Skeletal muscle tissue (tissue), 4 donors: ENCODE results near the gene TKTL1. TPM values are rescaled to one million over a fixed set of nuclear protein-coding genes. Genes with fewer than 3 reads are reported as not detected.

Experiments used
- H3K27ac ChIP-seq: one replicate; pipeline ENCODE4 v1.7.0; 2013; ENCODE audit warnings: mild to moderate bottlenecking, low read depth, low read length, inconsistent platforms
- H3K27me3 ChIP-seq, 3 donors: one replicate each; pipeline ENCODE4 v1.7.0; 2013; ENCODE audit warnings: low read length in 3 of 3; ENCODE audit not compliant: control insufficient read depth in 3 of 3, insufficient read depth in 3 of 3
- H3K36me3 ChIP-seq, 3 donors: one replicate each; pipeline ENCODE4 v1.7.0; 2013; ENCODE audit warnings: low read length in 3 of 3; ENCODE audit not compliant: control insufficient read depth in 3 of 3, insufficient read depth in 3 of 3
- H3K4me1 ChIP-seq, 3 donors: one replicate each; pipeline ENCODE4 v1.7.0; 2013; ENCODE audit warnings: low read length in 3 of 3, mild to moderate bottlenecking in 3 of 3; ENCODE audit not compliant: control insufficient read depth in 3 of 3, insufficient read depth in 3 of 3
- H3K4me3 ChIP-seq, 3 donors: one replicate each; pipeline ENCODE4 v1.7.0; 2013; ENCODE audit warnings: low read length in 3 of 3
- H3K9ac ChIP-seq, 3 donors: one replicate each; pipeline ENCODE4 v1.7.0; 2013; ENCODE audit warnings: low read length in 3 of 3, mild to moderate bottlenecking in 3 of 3, moderate library complexity in 2 of 3, low read depth in 1 of 3
- H3K9me3 ChIP-seq, 3 donors: one replicate each; pipeline ENCODE4 v1.7.0; 2013; ENCODE audit warnings: low read length in 3 of 3; ENCODE audit not compliant: control insufficient read depth in 3 of 3
- total RNA-seq: library from RNA; depleted of rRNA; stranded (reverse); fragments of >200 nt; gene quantifications from one replicate; pipeline ENCODE4 v1.2.3, GENCODE V29; 2014
- donor health status: Osteomylitis.

The TKTL1 gene
- total RNA-seq, 1 donor from 2014 or later, result 0.52 TPM

- Histone ChIP-seq H3K27ac (no peak overlapping the region), H3K9ac (no peak overlapping the region), H3K4me3 (no peak overlapping the region), H3K4me1 (peaks cover 0 to 5% (median 3%) of the 10 kb centered on the region in 3 donors), H3K27me3 (peaks cover 0 to 2% (median 0%) of the 10 kb centered on the region in 3 donors), H3K36me3 (no peaks in the 10 kb centered on the region), H3K9me3 (no peaks in the 10 kb centered on the region)
Measured at GRCh38 chrX:154321594-154321993, 26.0 kb downstream of the TKTL1 start.

- no peak overlapping the region for H3K27ac ChIP-seq
- H3K27me3 ChIP-seq, result no peaks in the 10 kb centered on the region
Measured at GRCh38 chrX:154322890-154323289, 27.3 kb downstream of the TKTL1 start.

GRCh38 chrX:154323537-154323936, 27.9 kb downstream of the TKTL1 start:
- Histone ChIP-seq H3K36me3 (no peaks in the 10 kb centered on the region), H3K9me3 (no peaks in the 10 kb centered on the region), H3K4me3 (no peak overlapping the region), H3K27ac (no peak overlapping the region), H3K9ac (no peak overlapping the region), H3K4me1 (peaks cover 14 to 18% (median 17%) of the 10 kb centered on the region in 3 donors), H3K27me3 (no peaks in the 10 kb centered on the region)

More at GRCh38 chrX:154322890-154323289, 27.3 kb downstream of the TKTL1 start:
- no peaks in the 10 kb centered on the region for H3K9me3 ChIP-seq
- no peaks in the 10 kb centered on the region for H3K36me3 ChIP-seq
- H3K4me3 ChIP-seq, result no peak overlapping the region
- peaks cover 10 to 15% (median 15%) of the 10 kb centered on the region in 3 donors for H3K4me1 ChIP-seq
- no peak overlapping the region for H3K9ac ChIP-seq

GRCh38 chrX:154325541-154325940, 29.9 kb downstream of the TKTL1 start:
- Histone ChIP-seq H3K4me1 (peaks cover 14 to 20% (median 17%) of the 10 kb centered on the region in 3 donors), H3K27ac (no peak overlapping the region), H3K27me3 (no peaks in the 10 kb centered on the region)

GRCh38 chrX:154327038-154327820, 31.6 kb downstream of the TKTL1 start:
- Histone ChIP-seq H3K9me3 (no peaks in the 10 kb centered on the region), H3K9ac (peak overlapping the region in 2 of 3 donors; percentile 16 to 33), H3K36me3 (no peaks in the 10 kb centered on the region), H3K4me3 (peak overlapping the region in 2 of 3 donors; percentile 23 to 35), H3K4me1 (peaks cover 14 to 20% (median 17%) of the 10 kb centered on the region in 3 donors), H3K27ac (no peak overlapping the region), H3K27me3 (no peaks in the 10 kb centered on the region)

More at GRCh38 chrX:154325541-154325940, 29.9 kb downstream of the TKTL1 start:
- no peak overlapping the region for H3K9ac ChIP-seq
- H3K36me3 ChIP-seq, result no peaks in the 10 kb centered on the region
- H3K9me3 ChIP-seq, result no peaks in the 10 kb centered on the region
- H3K4me3 ChIP-seq, result no peak overlapping the region

- Histone ChIP-seq H3K4me1 (peaks cover 14 to 20% (median 17%) of the 10 kb centered on the region in 3 donors), H3K9me3 (no peaks in the 10 kb centered on the region), H3K9ac (no peak overlapping the region), H3K36me3 (no peaks in the 10 kb centered on the region), H3K27me3 (no peaks in the 10 kb centered on the region), H3K4me3 (no peak overlapping the region), H3K27ac (no peak overlapping the region)
Measured at GRCh38 chrX:154328646-154329045, 33.1 kb downstream of the TKTL1 start.

GRCh38 chrX:154329294-154329693, 33.7 kb downstream of the TKTL1 start:
- peaks cover 14 to 20% (median 17%) of the 10 kb centered on the region in 3 donors for H3K4me1 ChIP-seq
- no peaks in the 10 kb centered on the region for H3K27me3 ChIP-seq
- H3K4me3 ChIP-seq, result no peak overlapping the region
- H3K9me3 ChIP-seq, result no peaks in the 10 kb centered on the region
- no peaks in the 10 kb centered on the region for H3K36me3 ChIP-seq
- no peak overlapping the region for H3K9ac ChIP-seq
- no peak overlapping the region for H3K27ac ChIP-seq

GRCh38 chrX:154332561-154332960, 37.0 kb downstream of the TKTL1 start:
- Histone ChIP-seq H3K27ac (no peak overlapping the region), H3K9ac (no peak overlapping the region), H3K4me3 (no peak overlapping the region), H3K9me3 (no peaks in the 10 kb centered on the region), H3K4me1 (peaks cover 6 to 8% (median 7%) of the 10 kb centered on the region in 3 donors), H3K27me3 (no peaks in the 10 kb centered on the region), H3K36me3 (no peaks in the 10 kb centered on the region)

- no peaks in the 10 kb centered on the region for H3K9me3 ChIP-seq
- no peak overlapping the region for H3K9ac ChIP-seq
- no peak overlapping the region for H3K27ac ChIP-seq
- peaks cover under 1 to 2% (median 1%) of the 10 kb centered on the region in 3 donors for H3K4me1 ChIP-seq
- no peaks in the 10 kb centered on the region for H3K36me3 ChIP-seq
- H3K27me3 ChIP-seq, result no peaks in the 10 kb centered on the region
- H3K4me3 ChIP-seq, result no peak overlapping the region
Measured at GRCh38 chrX:154333116-154333515, 37.5 kb downstream of the TKTL1 start.

GRCh38 chrX:154333837-154334271, 38.3 kb downstream of the TKTL1 start:
- Histone ChIP-seq H3K27me3 (no peaks in the 10 kb centered on the region), H3K4me1 (peaks cover 0 to 1% (median 0%) of the 10 kb centered on the region in 3 donors), H3K4me3 (no peak overlapping the region), H3K9ac (no peak overlapping the region), H3K27ac (no peak overlapping the region), H3K9me3 (no peaks in the 10 kb centered on the region), H3K36me3 (no peaks in the 10 kb centered on the region)
